GM12878 (cell line): ENCODE results near the gene DKK1. TPM values are rescaled to one million over a fixed set of nuclear protein-coding genes. Genes with fewer than 3 reads are reported as not detected.

Source experiments
- ATAC-seq: fragments of 200-7000 bp; cut with Tn5 transposase; 3 replicates; pipeline ENCODE4 v1.9.1; 2020; ENCODE audit warnings: mild to moderate bottlenecking, moderate library complexity
- BruUV-seq: library from RNA; stranded (reverse); fragments of 400-500 nt; replicated peaks from 2 replicates; lab custom pipeline; 2021; lab: Mats Ljungman, UMichigan
- CTCF ChIA-PET: fragments of 300-600 bp; sonication (Branson Sonifier 250); formaldehyde crosslinking; extraction: SDS; loops from one replicate; lab custom pipeline; 2021; ENCODE audit warnings: inconsistent platforms; lab: Yijun Ruan, JAX
- POLR2A ChIA-PET: fragments of 350-600 bp; formaldehyde crosslinking; extraction: SDS; loops from one replicate; lab custom pipeline; 2021; ENCODE audit warnings: inconsistent platforms; lab: Charles Lee
- RAD21 ChIA-PET: fragments of 300-600 bp; sonication (Branson Sonifier 250); formaldehyde crosslinking; loops from one replicate; lab custom pipeline; 2023; ENCODE audit warnings: antibody characterized with exemption; ENCODE audit not compliant: unreplicated experiment; lab: Charles Lee
- SMC1A ChIA-PET: fragments of 300-600 bp; sonication (Branson Sonifier 250); formaldehyde crosslinking; loops from one replicate; lab custom pipeline; 2023; ENCODE audit not compliant: unreplicated experiment, uncharacterized antibody; lab: Charles Lee
- DNase-seq: peaks from one replicate; pipeline ENCODE4 v3.0.0-alpha.2; 2011; ENCODE audit warnings: low read depth, low spot score
- FAIRE-seq: peaks from 3 replicates; lab custom pipeline; 2011; peaks lifted over from hg19 to GRCh38; lab: Jason Lieb, UNC
- H2AFZ ChIP-seq: 2 replicates; pipeline ENCODE4 v1.6.0; 2011; ENCODE audit warnings: low read depth, low read length, control low read depth; ENCODE audit not compliant: control insufficient read depth
- H3K27ac ChIP-seq: 2 replicates; pipeline ENCODE4 v1.5.1; 2011; ENCODE audit warnings: control low read depth; ENCODE audit not compliant: control insufficient read depth, insufficient read depth
- H3K27me3 ChIP-seq, 2 experiments: replicated peaks in 1 of 2; 2 replicates each; pipeline versions ENCODE4 v1.6.0 to v1.6.1; 2011; ENCODE audit warnings: low read length in 1 of 2; ENCODE audit not compliant: control insufficient read depth in 2 of 2, insufficient read depth in 2 of 2
- H3K36me3 ChIP-seq, 2 experiments: 2 replicates each; pipeline ENCODE4 v1.5.1; 2011; ENCODE audit warnings: low read length in 1 of 2; ENCODE audit not compliant: control insufficient read depth in 2 of 2, insufficient read depth in 2 of 2
- H3K4me1 ChIP-seq: 2 replicates; pipeline ENCODE4 v1.6.1; 2011; ENCODE audit warnings: mild to moderate bottlenecking, low read length, moderate library complexity, mixed read lengths; ENCODE audit not compliant: control insufficient read depth, insufficient read depth
- H3K4me2 ChIP-seq: 2 replicates; pipeline ENCODE4 v1.6.0; 2011; ENCODE audit warnings: control low read depth; ENCODE audit not compliant: control insufficient read depth, insufficient read depth
- H3K4me3 ChIP-seq: fragments of 200-600 bp; sonication (generic); 2 replicates; pipeline ENCODE4 v1.5.1; 2016
- H3K79me2 ChIP-seq: 2 replicates; pipeline ENCODE4 v1.6.0; 2011; ENCODE audit warnings: low read length; ENCODE audit not compliant: control insufficient read depth, insufficient read depth
- H3K9ac ChIP-seq: 2 replicates; pipeline ENCODE4 v1.8.0; 2011; ENCODE audit warnings: low read length, control low read depth, mixed read lengths; ENCODE audit not compliant: control insufficient read depth, insufficient read depth
- H3K9me3 ChIP-seq: replicated peaks from 3 replicates; pipeline ENCODE4 v1.5.1; 2011; ENCODE audit warnings: mild to moderate bottlenecking, low read length; ENCODE audit not compliant: control insufficient read depth, insufficient read depth
- H4K20me1 ChIP-seq: 2 replicates; pipeline ENCODE4 v1.6.0; 2011; ENCODE audit not compliant: control insufficient read depth, insufficient read depth
- E2F8 ChIP-seq: fragments of 450-650 bp; IDR thresholded peaks from 2 replicates; pipeline ENCODE4 v1.6.1; 2018; ENCODE audit warnings: mild to moderate bottlenecking, low read depth, moderate library complexity; ENCODE audit not compliant: partially characterized antibody
- EED ChIP-seq: sonication (generic); IDR thresholded peaks from 2 replicates; pipeline ENCODE4 v1.6.1; 2016; ENCODE audit warnings: antibody characterized with exemption, low read depth
- NFYB ChIP-seq: IDR thresholded peaks from 2 replicates; pipeline ENCODE4 v1.6.1; 2011; ENCODE audit warnings: low read depth, mild to moderate bottlenecking, low read length, improper control_type of control experiment, moderate library complexity; ENCODE audit not compliant: insufficient read depth
- SPI1 ChIP-seq: IDR thresholded peaks from 2 replicates; pipeline ENCODE4 v1.6.1; 2011; ENCODE audit warnings: low read depth, mild to moderate bottlenecking, low read length, moderate library complexity, borderline replicate concordance; ENCODE audit not compliant: insufficient read depth
- ZBTB4 ChIP-seq: fragments of 450-650 bp; formaldehyde crosslinking; IDR thresholded peaks from 2 replicates; pipeline ENCODE4 v1.4.0; 2022; ENCODE audit warnings: mild to moderate bottlenecking, moderate library complexity
- ZNF24 ChIP-seq: fragments of 450-650 bp; IDR thresholded peaks from 2 replicates; pipeline ENCODE4 v1.6.1; 2017; ENCODE audit warnings: antibody characterized with exemption, mild to moderate bottlenecking
- WGBS: methylation state at CpG from one replicate; pipeline ENCODE4 v1.1.6; 2016; ENCODE audit warnings: low lambda C conversion rate; ENCODE audit not compliant: insufficient replicate concordance, insufficient coverage; ENCODE audit errors: missing lambda C conversion rate; 5-methylcytosine and 5-hydroxymethylcytosine counted together
- in situ Hi-C: fragments of 300-500 bp; cut with MboI; formaldehyde crosslinking; loops from 9 replicates; pipeline ENCODE4 v1.14.3; 2018; ENCODE audit warnings: mixed read lengths
- intact Hi-C: fragments of 100-400 bp; cut with micrococcal nuclease; formaldehyde crosslinking; loops from one replicate; pipeline ENCODE4 v1.14.2; 2022; ENCODE audit not compliant: unreplicated experiment
- polyA plus RNA-seq, 11 experiments: library from polyadenylated mRNA; depleted of rRNA in 4 of 11; unstranded in 6 of 11; stranded (reverse) in 5 of 11; fragments of >200 nt; fragmentation: Nextera tagmentation in 4 of 11; fragmentation: Illumina TruSeq in 1 of 11; extraction: Ambion mirVana in 4 of 11; extraction: Trizol in 1 of 11; gene quantifications; 1 replicate in 1 of 11; 2 replicates in 10 of 11; pipeline versions ENCODE4 v1.2.1 to v1.2.3, GENCODE V29; 2011 to 2016; ENCODE audit warnings: inconsistent platforms in 2 of 11, missing spikeins in 2 of 11, low read depth in 1 of 11
- total RNA-seq, 4 experiments: library from RNA; depleted of rRNA in 3 of 4; stranded (reverse); fragments of >200 nt in 3 of 4; fragmentation: Illumina TruSeq in 1 of 4; extraction: Trizol in 1 of 4; gene quantifications; 2 replicates each; pipeline versions ENCODE4 v1.2.1 to v1.2.3, GENCODE V29; 2013 to 2021

DKK1 gene
- total and polyA plus RNA-seq, 10 of the 15 experiments (the other 5 are each of a cell fraction or from before 2014, with no cell fraction given): 0.12 to 0.77 (median 0.33) TPM; not detected in 7

- DNase-seq: no peak
- ChIA-PET RAD21 (no interaction called here), CTCF (no interaction called here), SMC1A (no interaction called here)
- Histone ChIP-seq H3K27me3 (no peaks in the 10 kb centered on the region), H3K9me3 (no peaks in the 10 kb centered on the region), H3K4me2 (no peak overlapping the region), H2AFZ (no peak overlapping the region)
- intact Hi-C loops: no loop called here
- TF ChIP-seq EED (no peak), NFYB (no peak), E2F8 (no peak), ZBTB4 (no peak), SPI1 (no peak), ZNF24 (no peak)
- TF ChIP-seq, all 136 proteins: peak for 0
- ATAC-seq (no peak), FAIRE-seq (no peak)
- Histone ChIP-seq H3K79me2 (no peaks in the 10 kb centered on the region), H4K20me1 (no peaks in the 10 kb centered on the region), H3K27ac (no peak overlapping the region), H3K4me1 (no peaks in the 10 kb centered on the region), H3K36me3 (no peaks in the 10 kb centered on the region), H3K4me3 (no peak overlapping the region), H3K9ac (no peak overlapping the region)
- POLR2A ChIA-PET: no interaction called here
- BruUV-seq: no TSS peak
- in situ Hi-C loops: no loop called here
- 60% methylated on average over 5 of the region's 5 CpGs for WGBS
Measured at GRCh38 chr10:52347327-52347667, 33.2 kb downstream of the DKK1 start.
